Measurements from ENCODE around the gene SH2D2A.

The SH2D2A gene

DNA sequence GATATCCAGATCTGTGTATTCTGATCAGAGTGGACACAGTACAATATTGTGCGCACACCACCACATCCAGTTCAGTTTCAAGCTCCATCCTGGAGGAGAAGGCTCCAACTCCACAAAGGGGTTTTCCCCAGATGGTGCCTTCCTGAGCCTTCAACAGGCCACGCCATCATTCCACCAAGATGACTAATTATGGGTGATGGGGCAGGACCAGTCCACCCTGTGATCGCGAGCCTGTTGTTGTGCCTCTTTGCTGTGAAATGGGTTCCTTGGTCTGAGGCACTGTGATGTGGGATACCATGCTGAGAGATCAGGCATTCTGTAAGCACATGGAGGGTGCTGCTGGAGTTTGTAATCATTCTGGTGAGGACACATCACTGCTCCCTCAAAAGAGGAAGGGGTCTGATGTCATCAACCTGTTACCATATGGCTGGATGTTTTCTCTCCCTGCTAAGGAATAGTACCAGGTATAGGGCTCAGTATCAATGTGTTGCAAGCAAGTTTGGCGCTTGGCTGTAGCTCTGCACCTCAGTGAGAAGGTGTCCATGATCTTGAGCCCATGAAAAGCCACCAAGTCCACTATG lies 6.7 kb upstream of the SH2D2A start:
- DNase-seq (ENCODE audit: low read depth in 2 of 2): no peak

DNA sequence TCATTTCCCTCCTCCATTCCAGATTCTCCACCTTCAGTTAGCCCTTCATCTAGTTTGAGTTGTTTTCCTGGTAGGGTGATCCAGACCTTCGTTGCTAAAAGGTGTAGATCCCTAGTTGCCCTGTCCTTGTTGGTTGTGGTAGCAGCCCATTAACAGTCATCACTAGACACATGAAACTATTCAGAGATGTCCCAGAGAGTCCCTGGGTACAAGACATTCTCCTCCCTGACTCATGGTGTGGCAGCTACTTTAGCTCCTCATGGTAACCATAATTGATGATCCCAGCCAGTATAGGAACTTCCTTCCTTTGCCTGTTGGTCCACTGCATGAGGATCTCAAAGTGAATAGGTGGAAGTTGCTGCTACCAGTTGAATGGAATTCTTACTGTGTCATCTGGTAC lies 6.0 kb upstream of the SH2D2A start:
- DNase-seq (ENCODE audit: low read depth in 2 of 2): no peak

DNA sequence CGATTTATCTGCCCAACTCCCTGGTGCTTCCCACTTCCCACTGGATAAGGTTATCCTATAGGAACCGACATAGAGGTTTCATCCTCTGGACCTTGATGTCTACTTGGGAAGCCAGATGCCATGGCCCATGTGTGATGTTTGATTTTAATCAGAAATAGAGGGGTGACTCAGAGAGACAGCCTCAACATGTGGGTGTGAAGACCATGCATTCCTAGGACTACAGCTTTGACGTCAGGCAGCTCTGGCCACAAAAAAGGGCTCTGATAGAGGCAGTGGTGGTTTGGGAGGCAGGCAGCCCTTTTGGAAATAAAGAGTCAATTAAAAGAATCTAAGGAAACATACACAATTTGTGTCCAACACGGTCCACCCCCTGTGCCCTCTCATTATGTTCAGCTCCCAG lies 5.2 kb upstream of the SH2D2A start:
- DNase-seq (ENCODE audit: low read depth in 2 of 2): peak in 1 of 2 donors; percentile 55

DNA sequence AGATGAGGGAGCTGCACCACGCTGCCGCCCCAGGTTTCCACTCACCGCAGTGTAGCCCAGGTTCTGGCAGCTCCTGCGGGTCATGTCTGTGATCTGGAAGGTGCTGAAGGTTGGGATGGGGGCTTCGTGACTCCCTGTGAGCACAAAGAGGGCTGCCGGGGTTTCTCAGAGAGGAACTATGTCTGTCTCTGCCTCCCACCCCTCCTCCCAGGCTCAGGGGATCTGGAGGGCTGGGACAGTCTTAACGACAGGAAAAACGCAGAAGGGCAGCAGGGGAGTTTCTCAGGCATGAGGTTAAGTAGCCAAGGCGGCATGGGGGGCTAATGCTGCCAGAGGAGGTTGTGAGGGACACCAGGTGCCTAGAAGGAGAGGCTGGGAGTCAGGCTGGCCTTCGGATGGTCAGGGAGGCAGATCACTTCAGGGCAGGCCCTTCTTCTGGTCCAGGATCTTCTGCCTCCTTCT lies 656 bp downstream of the SH2D2A start:
- DNase-seq (ENCODE audit: low read depth in 2 of 2): no peak

DNA sequence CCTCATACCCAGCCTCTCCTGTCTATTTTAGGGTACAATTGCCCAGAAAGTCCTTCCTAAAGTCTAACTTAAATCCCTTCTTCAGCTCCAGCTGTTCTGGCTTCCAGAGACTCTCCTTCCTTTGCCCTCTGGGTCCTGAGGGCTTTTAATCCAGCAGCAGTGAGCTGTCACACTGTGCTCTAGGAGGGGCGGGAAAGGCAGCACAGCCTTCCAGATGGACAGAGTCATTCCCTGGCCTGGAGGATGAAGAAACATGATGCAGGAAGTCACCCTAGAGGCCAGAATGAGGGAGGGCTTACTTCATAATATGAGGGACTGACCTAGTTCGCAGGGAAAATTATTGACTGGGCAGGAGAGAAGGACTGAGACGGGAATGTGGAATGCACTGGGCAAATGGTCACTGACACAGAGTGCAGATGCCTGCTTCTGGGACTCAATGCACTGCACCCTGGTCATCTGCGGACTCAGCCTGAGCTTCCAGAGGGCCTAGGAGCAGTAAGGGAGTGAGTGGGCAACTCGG lies 1.3 kb downstream of the SH2D2A start:
- DNase-seq (ENCODE audit: low read depth in 2 of 2): no peak

DNA sequence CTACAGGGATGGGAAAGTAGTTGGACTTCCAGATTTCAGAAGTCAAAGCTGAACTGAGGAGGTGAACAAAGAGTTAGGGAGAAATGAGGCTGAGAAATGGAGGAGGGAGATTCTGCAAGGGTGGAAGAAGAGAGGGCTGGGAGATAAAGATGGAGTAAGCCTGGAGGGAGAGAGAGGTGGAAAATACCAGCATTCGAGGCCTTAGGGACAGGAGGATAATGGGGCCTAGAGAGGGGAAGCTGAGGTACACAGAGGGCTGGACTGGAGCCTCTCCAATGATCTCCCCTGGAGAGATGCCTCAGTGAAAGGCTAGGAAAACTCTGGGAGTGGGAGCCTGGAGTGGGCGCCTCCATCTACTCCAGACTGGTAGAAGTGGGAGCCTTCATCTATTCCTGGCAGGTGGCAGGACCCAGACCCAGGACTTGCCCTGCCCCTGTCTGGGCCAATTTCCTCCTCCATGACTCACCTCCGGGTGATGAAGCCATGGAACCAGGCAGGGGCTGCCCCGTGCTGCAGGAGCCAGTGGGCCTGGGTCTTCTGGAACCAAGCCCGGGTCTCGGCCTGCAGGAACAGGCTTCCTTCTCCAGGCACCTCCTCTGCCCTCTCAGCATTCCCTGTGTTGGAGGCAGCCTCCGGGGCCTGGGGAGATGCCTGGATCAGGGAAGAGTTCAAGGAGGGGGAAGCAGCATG lies 1.9 kb downstream of the SH2D2A start:
- DNase-seq (ENCODE audit: low read depth in 2 of 2): peak in 1 of 2 donors; percentile 27

DNA sequence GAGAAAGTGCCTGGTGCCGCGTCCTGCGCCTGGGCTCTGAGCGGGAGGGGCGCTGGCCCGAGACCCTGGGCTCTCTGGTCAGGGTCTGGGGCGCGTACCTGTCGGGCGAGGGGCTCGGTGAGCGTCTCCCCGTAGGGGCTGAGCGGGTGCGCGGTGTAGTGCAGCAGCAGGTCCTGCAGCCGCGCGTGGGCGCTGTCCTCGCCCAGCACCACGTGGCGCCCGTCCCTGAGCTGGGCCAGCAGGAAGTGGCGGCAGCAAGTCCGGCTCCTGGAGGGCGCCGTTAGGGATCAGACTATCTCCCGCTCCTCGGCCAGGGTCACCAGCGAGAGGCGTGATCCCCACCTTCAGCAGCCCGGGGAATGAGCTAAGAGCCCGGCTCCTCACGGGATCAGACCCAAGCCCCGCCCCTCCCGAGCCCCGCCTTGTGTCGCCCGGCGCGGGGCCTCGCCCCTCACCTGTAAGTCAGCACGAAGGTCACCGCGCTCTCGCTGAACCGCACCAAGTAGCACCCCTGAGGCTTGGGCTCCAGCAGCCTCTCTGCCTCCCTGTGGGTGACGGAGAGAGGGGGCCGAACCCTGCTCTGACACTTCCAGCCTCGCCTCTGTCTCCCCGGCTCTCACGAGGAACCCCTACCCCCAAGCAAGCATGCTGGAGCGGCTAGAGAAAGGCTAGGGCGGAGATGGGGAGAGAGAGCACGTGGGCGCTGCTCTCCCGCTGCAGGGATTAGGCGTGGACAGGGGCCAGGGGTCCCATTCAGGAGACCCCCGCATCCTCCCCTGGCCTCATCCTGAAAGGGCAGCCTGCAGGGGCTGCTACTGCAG lies 2.7 kb downstream of the SH2D2A start:
- peak; percentile 56 to 64 for DNase-seq (ENCODE audit: low read depth in 2 of 2)

DNA sequence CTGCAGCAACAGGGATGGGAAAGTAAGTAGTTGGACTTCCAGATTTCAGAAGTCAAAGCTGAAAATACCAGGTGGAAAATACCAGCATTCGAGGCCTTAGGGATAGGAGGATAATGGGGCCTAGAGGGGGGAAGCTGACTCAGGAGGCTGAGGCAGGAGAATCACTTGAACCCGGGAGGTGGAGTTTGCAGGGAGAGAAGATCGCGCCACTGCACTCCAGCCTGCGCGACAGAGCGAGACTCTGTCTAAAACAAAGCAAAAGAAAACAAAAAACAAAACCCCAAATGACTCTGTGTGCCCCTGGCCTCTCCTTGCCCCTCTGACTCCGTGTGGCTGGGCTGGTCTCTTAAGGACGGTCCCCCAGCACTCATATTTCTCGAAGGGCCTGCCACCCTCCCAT lies 3.4 kb downstream of the SH2D2A start:
- no peak for DNase-seq (ENCODE audit: low read depth in 2 of 2)

DNA sequence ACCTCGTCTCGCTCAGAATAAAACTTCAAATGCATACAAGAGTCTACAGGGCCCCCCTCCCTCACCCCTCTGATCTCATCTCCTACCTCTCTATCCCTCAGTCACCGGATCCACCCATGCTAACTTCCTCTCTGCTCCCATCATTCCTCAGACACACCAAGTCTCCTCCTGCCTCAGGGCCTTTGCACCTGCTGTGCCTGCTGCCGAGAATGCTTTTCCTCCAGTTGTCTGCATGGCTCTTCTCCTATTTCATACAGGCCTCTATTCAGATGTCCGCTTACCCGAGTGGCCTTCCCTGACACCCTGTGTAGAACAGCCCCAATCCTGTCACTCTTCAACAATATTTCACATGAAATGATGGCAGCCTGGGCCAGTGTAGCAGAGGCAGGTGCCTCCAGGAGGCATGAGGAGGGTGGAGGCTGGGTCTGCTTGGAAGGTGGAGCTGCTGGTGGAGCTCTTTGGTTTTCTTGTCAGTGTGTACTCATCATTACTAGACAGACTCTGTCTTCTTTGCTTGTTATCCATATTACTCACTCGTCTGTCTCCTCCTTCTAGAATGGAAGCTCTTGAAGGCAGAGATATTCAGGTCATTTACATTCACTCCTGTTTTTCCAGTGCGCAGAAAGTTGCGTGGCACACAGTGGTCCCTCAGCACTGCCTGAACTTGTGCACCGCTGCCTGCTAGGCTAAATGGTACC lies 4.2 kb downstream of the SH2D2A start:
- no peak for DNase-seq (ENCODE audit: low read depth in 2 of 2)

DNA sequence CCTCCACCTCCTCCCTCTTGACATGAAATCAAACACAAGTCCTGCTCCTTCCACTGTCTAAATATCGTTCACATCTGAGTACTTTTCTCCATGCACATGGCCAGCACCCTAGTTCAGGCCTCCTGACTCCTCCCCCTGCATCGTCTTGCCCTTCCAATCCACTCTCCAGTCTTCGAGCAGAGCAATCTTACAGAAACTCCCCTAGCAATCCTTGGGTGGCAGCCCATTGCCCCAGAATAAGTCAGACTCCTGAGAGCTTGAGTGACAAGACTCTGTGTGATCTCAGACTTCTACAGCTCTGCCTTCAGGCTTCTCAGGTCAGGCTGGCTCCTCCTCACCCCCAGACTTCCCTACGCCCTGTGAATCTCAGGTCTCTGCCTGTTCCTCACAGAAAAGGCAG lies 5.5 kb downstream of the SH2D2A start:
- DNase-seq (ENCODE audit: low read depth in 2 of 2): no peak

DNA sequence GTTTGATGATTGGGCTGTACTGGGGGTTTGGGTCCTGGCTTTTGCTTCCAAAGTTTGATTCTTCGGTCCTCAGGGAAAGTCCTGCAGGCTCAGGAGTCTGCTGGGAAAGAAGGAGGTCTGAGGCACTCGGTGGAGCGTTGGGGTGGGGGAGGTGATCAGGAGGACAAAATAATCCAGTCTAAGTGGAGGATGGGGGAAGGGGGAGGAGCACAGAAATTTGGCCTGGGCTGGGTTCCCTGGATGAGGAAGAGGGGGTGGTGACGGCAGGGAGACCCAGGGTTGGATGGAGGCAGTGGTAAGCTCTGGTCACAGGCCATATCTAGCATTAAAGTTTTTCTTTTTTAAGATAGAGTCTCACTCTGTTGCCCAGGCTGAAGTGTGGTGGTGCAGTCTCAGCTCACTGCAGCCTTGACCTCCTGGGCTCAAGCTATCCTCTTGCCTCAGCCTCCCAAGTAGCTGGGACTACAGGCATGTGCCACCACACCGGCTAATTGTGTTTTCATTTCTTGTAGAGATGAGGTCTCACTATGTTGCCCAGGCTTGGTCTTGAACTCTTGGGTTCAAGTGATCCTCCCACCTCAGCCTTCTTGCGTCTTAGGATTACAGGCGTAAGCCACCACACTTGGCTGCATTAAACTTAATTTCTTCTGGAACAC lies 6.8 kb downstream of the SH2D2A start:
- DNase-seq (ENCODE audit: low read depth in 2 of 2): no peak

DNA sequence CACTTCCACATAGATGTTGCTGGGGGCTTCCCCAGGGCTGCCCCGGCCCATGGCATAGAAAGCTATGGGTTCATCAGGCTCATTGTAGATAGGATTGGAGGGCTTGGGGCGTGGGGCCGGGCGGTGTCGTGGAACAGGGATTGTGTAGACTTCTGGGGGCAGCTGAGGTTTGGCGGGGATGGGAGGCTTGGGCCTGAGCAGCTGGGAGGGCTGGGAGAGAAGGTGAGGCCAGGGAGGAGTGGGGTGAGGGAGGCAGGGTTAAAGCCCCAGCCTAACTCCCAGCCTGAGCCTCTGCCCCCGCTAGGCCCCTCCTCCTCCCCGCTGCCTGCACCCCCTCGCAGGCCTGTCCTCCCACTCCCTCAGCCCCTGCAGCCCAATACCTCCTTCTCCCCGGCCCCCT lies 7.4 kb downstream of the SH2D2A start:
- no peak for DNase-seq (ENCODE audit: low read depth in 2 of 2)

DNA sequence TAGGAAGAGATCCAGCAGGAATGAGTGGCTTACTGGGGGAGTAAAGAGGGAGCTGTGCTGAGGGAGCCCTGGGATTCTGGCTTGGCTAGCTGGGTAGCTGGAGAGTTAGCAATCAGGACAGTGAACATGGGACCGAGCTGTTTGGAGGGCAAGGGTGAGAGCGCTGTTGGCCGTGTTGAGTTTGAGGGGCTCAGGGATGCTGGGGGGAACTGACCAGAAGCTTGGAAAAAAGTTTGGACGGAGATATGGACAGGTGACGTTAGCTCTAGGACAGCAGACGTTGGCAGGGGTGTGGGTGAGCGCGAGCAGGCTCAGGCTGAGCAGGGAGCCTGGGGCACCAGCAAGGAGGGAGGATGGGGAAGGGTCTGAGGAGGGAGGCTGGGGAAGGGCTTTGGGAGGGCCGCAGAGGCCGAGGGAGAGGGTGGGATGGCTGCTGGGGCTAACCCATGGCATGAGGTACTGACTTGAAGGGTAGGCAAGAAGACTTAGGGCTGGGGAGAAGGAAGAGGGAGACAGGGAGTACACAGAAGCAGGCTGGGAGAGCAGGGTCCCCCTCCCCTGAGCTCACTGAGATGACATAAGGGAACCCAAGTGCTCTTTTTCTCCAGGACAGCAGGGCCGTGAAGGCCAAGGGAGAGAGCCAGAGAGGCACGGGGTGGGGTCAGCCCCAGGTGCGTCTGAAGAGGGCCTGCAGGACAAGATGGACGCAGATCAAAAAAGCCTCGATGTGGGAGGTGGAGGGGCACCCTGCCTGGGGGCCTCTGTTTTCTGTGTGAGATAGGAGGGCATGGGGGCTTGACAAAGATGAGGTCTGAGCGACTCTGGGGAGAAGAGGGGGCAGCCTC lies 8.2 kb downstream of the SH2D2A start:
- DNase-seq (ENCODE audit: low read depth in 2 of 2): no peak

DNA sequence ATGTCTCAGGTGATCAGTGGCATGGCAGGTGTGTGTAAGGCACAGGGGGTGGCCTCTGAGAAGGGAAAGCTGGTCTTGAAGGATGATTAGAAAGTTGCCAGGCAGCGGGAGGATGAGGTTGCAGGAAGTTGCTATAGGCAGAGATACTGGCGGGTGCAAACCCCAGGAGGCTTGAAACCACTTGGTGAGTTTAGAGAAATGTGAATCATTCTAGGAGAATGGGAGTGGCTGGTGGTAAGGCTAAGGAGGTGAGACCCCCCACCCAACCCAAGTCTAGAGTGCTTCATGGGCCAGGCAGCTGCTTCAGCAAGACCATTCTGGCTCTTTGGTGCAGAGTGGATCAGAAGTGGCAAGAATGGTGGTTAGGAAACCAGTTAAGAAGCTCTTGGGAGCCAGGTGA lies 9.0 kb downstream of the SH2D2A start:
- no peak for DNase-seq (ENCODE audit: low read depth in 2 of 2)

DNA sequence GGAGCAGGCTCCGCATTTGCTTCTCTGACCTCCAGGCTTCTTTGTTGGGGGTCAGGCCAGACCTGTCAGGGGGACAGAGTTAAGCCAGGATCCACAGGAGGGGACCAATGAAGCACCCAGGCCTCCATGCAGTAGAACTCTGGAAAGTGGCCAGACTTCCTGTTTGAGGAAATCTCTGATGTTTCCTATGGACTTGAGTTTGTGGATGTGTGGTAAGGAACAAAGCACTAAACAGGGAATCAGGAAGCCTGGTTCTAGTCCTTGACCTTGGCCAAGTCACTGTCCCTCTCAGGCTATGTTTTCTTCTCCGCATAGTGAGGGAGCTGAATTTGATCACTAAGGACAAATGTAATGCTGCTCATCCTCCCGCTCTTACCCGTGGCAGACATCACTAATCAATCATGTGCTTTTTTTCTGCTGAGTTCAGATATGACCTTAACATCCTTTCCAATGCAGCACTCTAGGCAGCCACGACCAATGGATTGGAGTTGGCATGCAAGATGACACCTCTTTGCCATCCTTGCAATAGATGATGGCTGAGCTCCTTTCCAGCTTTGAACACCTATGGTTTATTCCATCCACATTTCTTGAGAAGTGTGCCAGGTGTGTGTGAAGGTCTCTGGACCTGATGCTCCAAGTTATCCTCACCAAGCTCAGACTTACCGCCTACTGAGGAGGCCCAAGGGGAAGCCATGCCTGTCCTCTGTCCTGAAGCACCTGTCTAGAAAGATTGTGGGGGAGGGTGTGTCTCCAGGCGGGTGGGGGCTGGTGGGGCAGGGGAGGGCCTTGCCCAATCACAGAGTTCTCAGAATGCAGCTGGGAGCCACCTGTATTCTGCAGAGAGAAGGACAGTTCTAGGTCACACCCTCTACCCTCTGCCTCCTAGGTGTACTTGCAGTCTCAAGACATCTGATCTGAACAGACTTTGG lies 9.9 kb downstream of the SH2D2A start:
- DNase-seq (ENCODE audit: low read depth in 2 of 2): no peak

DNA sequence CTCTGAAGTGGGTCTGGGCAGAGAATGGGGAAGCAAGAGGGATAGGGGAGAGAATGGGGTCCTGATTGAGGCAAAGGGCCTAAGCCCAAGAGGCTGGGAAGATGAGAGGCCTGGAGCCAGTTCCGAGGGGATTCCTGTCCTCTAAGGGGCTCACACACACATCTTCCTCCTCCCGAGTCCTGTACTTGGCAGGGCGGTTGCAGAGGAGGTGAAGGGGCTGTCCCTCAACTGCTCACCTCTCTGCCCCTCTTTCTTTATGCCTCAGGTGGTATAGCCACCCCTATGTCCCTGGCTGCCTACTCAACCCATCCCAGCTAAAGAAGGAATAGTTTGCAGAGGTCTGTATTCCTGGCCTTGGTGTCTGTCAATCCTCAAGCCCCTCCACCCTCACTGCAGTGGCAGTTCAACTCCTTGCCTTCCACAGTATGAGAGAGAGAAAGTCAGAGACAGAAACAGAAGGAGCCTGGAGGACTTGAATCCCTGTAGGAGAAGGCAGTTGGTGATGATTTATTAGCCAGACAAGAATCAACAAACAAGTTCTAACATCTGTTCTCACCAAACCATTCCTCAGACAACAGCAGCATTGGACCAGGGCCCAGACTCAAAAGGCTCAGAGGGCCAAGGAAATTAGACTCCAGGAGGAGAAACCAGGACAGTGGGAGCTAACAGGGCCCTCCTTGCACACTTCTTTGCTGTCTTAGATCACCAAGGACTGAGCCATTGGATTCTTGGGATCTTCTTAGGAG lies 10.7 kb downstream of the SH2D2A start:
- DNase-seq (ENCODE audit: low read depth in 2 of 2): no peak

DNA sequence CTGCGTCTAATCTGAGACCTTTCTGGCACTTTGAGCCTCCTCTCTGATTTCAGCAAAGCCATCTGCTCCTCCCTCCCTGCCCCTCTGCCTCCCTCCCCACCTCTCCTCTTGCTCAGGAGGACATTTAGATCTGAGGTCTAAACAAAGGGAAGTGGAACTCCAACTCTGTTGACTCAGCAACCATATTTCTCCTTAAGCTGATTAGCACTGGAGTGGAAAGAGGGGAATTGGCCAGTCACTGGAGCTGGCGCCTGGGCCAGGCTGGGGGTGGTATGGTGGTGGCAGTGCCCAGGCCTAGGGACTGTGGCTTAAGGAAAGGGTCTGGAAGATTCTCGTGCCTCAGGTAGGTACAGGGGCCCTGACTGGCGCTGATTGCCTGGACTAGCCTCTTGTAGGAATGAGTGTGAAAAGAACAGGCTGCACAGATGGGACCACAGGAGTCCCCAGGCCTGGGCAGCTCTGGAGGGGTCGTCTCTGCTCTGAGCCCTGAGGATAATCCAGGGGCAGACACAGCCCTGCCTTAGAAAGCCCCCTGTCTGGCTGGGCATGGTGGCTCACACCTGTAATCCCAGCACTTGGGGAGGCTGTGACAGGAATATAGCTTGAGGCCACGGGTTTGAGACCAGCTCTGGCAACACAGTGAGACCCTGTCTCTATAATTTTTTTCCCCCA lies 11.9 kb downstream of the SH2D2A start:
- DNase-seq (ENCODE audit: low read depth in 2 of 2): no peak

DNA sequence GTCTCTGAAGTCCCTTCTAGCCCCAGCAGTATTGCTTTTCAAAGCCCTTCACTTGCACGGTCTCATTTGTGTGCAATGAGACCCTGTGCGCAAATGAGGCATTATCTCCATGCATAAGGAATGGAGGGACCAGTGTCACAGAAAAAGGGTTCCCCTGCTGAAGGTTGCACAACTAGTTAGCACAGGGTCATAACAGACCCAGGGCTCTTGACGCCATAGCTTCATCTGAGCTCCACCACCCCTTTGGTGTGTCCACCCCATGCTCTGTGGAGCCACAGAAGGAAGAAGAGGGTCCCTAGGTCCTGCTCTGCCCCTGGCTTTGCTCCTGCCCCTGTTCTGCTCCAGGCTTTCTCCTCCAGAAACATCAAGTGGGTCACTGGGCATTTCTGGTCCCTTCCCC lies 12.6 kb downstream of the SH2D2A start:
- DNase-seq (ENCODE audit: low read depth in 2 of 2): no peak

Data from stimulated activated CD8-positive, alpha-beta memory T cell treated with anti-CD3 and anti-CD28 coated beads, Interleukin-15, amount 100 ng/mL, for 4 hours (primary cell).